Measurements from ENCODE around the gene ASCC1.
"Not testable (repeated sequence)": the region's sequence is repeated elsewhere in the genome, so short reads cannot be mapped to it uniquely, and the experiment has no call there.

DNA sequence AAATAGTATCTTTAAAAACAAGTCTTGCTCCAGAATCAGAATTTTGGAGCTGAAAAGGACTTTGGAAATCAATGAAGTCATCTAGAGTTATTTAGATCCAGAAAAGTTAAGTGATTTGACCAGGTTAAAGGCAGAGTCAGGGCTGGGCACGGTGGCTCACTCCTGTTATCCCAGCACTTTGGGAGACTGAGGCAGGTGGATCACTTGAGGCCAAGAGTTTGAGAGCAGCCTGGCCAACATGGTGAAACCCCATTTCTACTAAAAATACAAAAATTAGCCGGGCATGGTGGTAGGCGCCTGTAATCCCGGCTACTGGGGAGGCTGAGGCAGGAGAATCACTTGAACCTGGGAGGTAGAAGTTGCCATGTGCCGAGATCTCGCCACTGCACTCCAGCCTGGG is 8.1 kb upstream of the ASCC1 start:
- TF ChIP-seq, protein P1, sequence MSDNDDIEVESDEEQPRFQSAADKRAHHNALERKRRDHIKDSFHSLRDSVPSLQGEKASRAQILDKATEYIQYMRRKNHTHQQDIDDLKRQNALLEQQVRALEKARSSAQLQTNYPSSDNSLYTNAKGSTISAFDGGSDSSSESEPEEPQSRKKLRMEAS (IDR thresholded peaks at IDR 0.05; ENCODE audit: insufficient read depth, insufficient read length), result not testable (repeated sequence)
- TF ChIP-seq, protein P2, sequence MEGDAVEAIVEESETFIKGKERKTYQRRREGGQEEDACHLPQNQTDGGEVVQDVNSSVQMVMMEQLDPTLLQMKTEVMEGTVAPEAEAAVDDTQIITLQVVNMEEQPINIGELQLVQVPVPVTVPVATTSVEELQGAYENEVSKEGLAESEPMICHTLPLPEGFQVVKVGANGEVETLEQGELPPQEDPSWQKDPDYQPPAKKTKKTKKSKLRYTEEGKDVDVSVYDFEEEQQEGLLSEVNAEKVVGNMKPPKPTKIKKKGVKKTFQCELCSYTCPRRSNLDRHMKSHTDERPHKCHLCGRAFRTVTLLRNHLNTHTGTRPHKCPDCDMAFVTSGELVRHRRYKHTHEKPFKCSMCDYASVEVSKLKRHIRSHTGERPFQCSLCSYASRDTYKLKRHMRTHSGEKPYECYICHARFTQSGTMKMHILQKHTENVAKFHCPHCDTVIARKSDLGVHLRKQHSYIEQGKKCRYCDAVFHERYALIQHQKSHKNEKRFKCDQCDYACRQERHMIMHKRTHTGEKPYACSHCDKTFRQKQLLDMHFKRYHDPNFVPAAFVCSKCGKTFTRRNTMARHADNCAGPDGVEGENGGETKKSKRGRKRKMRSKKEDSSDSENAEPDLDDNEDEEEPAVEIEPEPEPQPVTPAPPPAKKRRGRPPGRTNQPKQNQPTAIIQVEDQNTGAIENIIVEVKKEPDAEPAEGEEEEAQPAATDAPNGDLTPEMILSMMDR (IDR thresholded peaks at IDR 0.05; ENCODE audit: extremely low read depth in 1 of 2, insufficient read depth in 1 of 2, low read depth in 1 of 2, low read length in 2 of 2), result not testable (repeated sequence)
- not testable (repeated sequence) for TF ChIP-seq EZH2 (IDR thresholded peaks at IDR 0.05; ENCODE audit: borderline replicate concordance, low read depth, low read length, severe bottlenecking); POLR2A (IDR thresholded peaks at IDR 0.05; ENCODE audit: low read depth, low read length); POLR2AphosphoS5 (IDR thresholded peaks at IDR 0.05; ENCODE audit: insufficient read depth, low read depth, low read length); FOS (IDR thresholded peaks at IDR 0.05; ENCODE audit: borderline replicate concordance, insufficient read depth, low read length); MYC (IDR thresholded peaks at IDR 0.05; ENCODE audit: low read depth, low read length); JUN (IDR thresholded peaks at IDR 0.05; ENCODE audit: borderline replicate concordance, insufficient read depth, insufficient read length, low read depth)
